Endothelial cell of umbilical vein (primary cell): Measurements from ENCODE around the gene RALGPS1. TPM values are rescaled to one million over a fixed set of nuclear protein-coding genes. Genes with fewer than 3 reads are reported as not detected.

Experiments used
- BruUV-seq: library from RNA; stranded (reverse); fragments of 400-500 nt; replicated peaks from 2 replicates; lab custom pipeline; 2021; lab: Mats Ljungman, UMichigan
- CTCF ChIA-PET: fragments of 300-600, 350-600 bp; sonication (Branson Sonifier 250); formaldehyde crosslinking; loops from one replicate; lab custom pipeline; 2021; ENCODE audit warnings: antibody characterized with exemption, inconsistent platforms; lab: Charles Lee
- POLR2A ChIA-PET: fragments of 300-600, 350-600 bp; sonication (Branson Sonifier 250); formaldehyde crosslinking; loops from one replicate; lab custom pipeline; 2021; ENCODE audit warnings: antibody characterized with exemption, inconsistent platforms; lab: Charles Lee
- DNase-seq: peaks from one replicate; pipeline ENCODE4 v3.0.0-alpha.2; 2011; ENCODE audit warnings: low read depth, low spot score
- FAIRE-seq: peaks from 2 replicates; lab custom pipeline; 2011; peaks lifted over from hg19 to GRCh38; lab: Jason Lieb, UNC
- H2AFZ ChIP-seq: 2 replicates; pipeline ENCODE4 v1.6.0; 2012; ENCODE audit warnings: low read depth, low read length, control low read depth, inconsistent platforms
- H3K27ac ChIP-seq: 2 replicates; pipeline ENCODE4 v1.5.1; 2011; ENCODE audit warnings: low read depth, mild to moderate bottlenecking, control low read depth, low read length, moderate library complexity; ENCODE audit not compliant: insufficient read depth
- H3K27me3 ChIP-seq, 2 experiments: 2 replicates each; pipeline versions ENCODE4 v1.6.0 to v1.6.1; 2011; ENCODE audit warnings: low read length in 2 of 2, mixed read lengths in 1 of 2; ENCODE audit not compliant: control insufficient read depth in 2 of 2, insufficient read depth in 2 of 2
- H3K36me3 ChIP-seq, 2 experiments: 2 replicates in 1 of 2; 3 replicates in 1 of 2; pipeline ENCODE4 v1.5.1; 2011; ENCODE audit warnings: low read length in 2 of 2, mild to moderate bottlenecking in 1 of 2, moderate library complexity in 1 of 2; ENCODE audit not compliant: control insufficient read depth in 2 of 2, insufficient read depth in 2 of 2; ENCODE audit errors: extremely low read depth in 1 of 2
- H3K4me1 ChIP-seq: 3 replicates; pipeline ENCODE4 v1.5.1; 2011; ENCODE audit warnings: mild to moderate bottlenecking, low read length; ENCODE audit not compliant: control insufficient read depth, insufficient read depth; ENCODE audit errors: extremely low read depth
- H3K4me2 ChIP-seq: 2 replicates; pipeline ENCODE4 v1.6.1; 2011; ENCODE audit warnings: low read length, control low read depth, mixed read lengths; ENCODE audit not compliant: insufficient read depth
- H3K4me3 ChIP-seq, 3 experiments: fragments of 200-600 bp in 1 of 3; sonication (generic), shearing (Covaris generic) in 1 of 3; replicated peaks in 1 of 3; 2 replicates each; pipeline ENCODE4 v1.5.1; 2011 to 2016; ENCODE audit warnings: control low read depth in 3 of 3, low read length in 3 of 3, mild to moderate bottlenecking in 2 of 3, inconsistent platforms in 1 of 3, low read depth in 1 of 3, moderate library complexity in 1 of 3; ENCODE audit not compliant: insufficient read depth in 1 of 3
- H3K79me2 ChIP-seq: 2 replicates; pipeline ENCODE4 v1.6.0; 2012; ENCODE audit warnings: low read length, inconsistent platforms; ENCODE audit not compliant: control insufficient read depth, insufficient read depth
- H3K9ac ChIP-seq: replicated peaks from 2 replicates; pipeline ENCODE3; 2011; ENCODE audit warnings: low read length, control low read depth; ENCODE audit not compliant: insufficient read depth; ENCODE audit errors: extremely low read depth
- H3K9me1 ChIP-seq: replicated peaks from 3 replicates; pipeline ENCODE4 v1.6.0; 2011; ENCODE audit warnings: mild to moderate bottlenecking, low read length; ENCODE audit not compliant: control insufficient read depth, insufficient read depth; ENCODE audit errors: extremely low read depth
- H3K9me3 ChIP-seq: replicated peaks from 2 replicates; pipeline ENCODE4 v1.5.1; 2012; ENCODE audit warnings: low read length, inconsistent platforms; ENCODE audit not compliant: control insufficient read depth, insufficient read depth
- H4K20me1 ChIP-seq: replicated peaks from 2 replicates; pipeline ENCODE3; 2011; ENCODE audit warnings: mild to moderate bottlenecking, low read length; ENCODE audit not compliant: control insufficient read depth, insufficient read depth; ENCODE audit errors: extremely low read depth
- CTCF ChIP-seq, 2 donors: IDR thresholded peaks; 1 replicate in 1 of 2; 2 replicates in 1 of 2; pipeline ENCODE4 v1.5.1; 2011; ENCODE audit warnings: low read length in 2 of 2, mild to moderate bottlenecking in 2 of 2, moderate library complexity in 2 of 2, control low read depth in 1 of 2, inconsistent platforms in 1 of 2, low read depth in 1 of 2; ENCODE audit not compliant: insufficient read depth in 1 of 2; ENCODE audit errors: extremely low read depth in 1 of 2
- EZH2 ChIP-seq: IDR thresholded peaks from 2 replicates; pipeline ENCODE4 v1.6.1; 2012; ENCODE audit warnings: borderline replicate concordance, low read depth, mild to moderate bottlenecking, moderate library complexity, low read length, inconsistent platforms; ENCODE audit not compliant: severe bottlenecking
- FOS ChIP-seq: IDR thresholded peaks from 2 replicates; pipeline ENCODE4 v1.6.1; 2011; ENCODE audit warnings: mild to moderate bottlenecking, low read length, moderate library complexity, borderline replicate concordance; ENCODE audit not compliant: insufficient read depth
- GATA2 ChIP-seq: IDR thresholded peaks from 2 replicates; pipeline ENCODE4 v1.7.0; 2011; ENCODE audit warnings: low read depth, mild to moderate bottlenecking, moderate library complexity, mixed read lengths, low read length; ENCODE audit not compliant: insufficient read length, insufficient read depth
- JUN ChIP-seq: IDR thresholded peaks from 2 replicates; pipeline ENCODE4 v1.6.1; 2011; ENCODE audit warnings: borderline replicate concordance, low read depth; ENCODE audit not compliant: insufficient read length, insufficient read depth
- MAX ChIP-seq: IDR thresholded peaks from 2 replicates; pipeline ENCODE4 v1.6.1; 2011; ENCODE audit not compliant: insufficient read depth, insufficient read length
- MYC ChIP-seq: IDR thresholded peaks from one replicate; pipeline ENCODE4 v1.6.1; 2011; ENCODE audit warnings: mild to moderate bottlenecking, low read depth, low read length
- POLR2A ChIP-seq: IDR thresholded peaks from 2 replicates; pipeline ENCODE4 v1.6.1; 2012; ENCODE audit warnings: low read depth, mild to moderate bottlenecking, control low read depth, low read length
- POLR2AphosphoS5 ChIP-seq: IDR thresholded peaks from 2 replicates; pipeline ENCODE4 v1.6.1; 2012; ENCODE audit warnings: low read depth, mild to moderate bottlenecking, control low read depth, low read length, moderate library complexity; ENCODE audit not compliant: insufficient read depth
- dilution Hi-C: fragments of 300-500 bp; cut with MboI; formaldehyde crosslinking; loops from one replicate; pipeline ENCODE4 v1.15.0; 2019; ENCODE audit warnings: low sequenced_read_pairs; ENCODE audit not compliant: extremely low pct_ligation_motif_present
- intact Hi-C: fragments of 100-400 bp; cut with micrococcal nuclease; formaldehyde crosslinking; loops from one replicate; pipeline ENCODE4 v1.10.0; 2022
- polyA plus RNA-seq, 4 experiments: library from polyadenylated mRNA; depleted of rRNA in 3 of 4; stranded (reverse) in 3 of 4; unstranded in 1 of 4; fragments of >200 nt; gene quantifications; 2 replicates each; pipeline versions ENCODE4 v1.2.1 to v1.2.3, GENCODE V29; 2011 to 2012; ENCODE audit warnings: missing spikeins in 1 of 4
- total RNA-seq: library from RNA; stranded (reverse); gene quantifications from 2 replicates; pipeline ENCODE4 v1.2.3, GENCODE V29; 2021

The RALGPS1 gene
- total and polyA plus RNA-seq, 2 donors (not counting 3 experiments of a cell fraction or from before 2014, with no cell fraction given) = 3.8 to 5.5 TPM

- Histone ChIP-seq H3K4me2 (no peak overlapping the region), H3K4me1 (no peaks in the 10 kb centered on the region), H4K20me1 (no peaks in the 10 kb centered on the region), H3K27ac (no peak overlapping the region), H3K9ac (no peak overlapping the region), H3K79me2 (no peaks in the 10 kb centered on the region), H3K27me3 (no peaks in the 10 kb centered on the region), H3K4me3 (no peak overlapping the region), H3K9me3 (no peaks in the 10 kb centered on the region), H2AFZ (no peak overlapping the region), H3K9me1 (no peaks in the 10 kb centered on the region), H3K36me3 (no peaks in the 10 kb centered on the region)
- intact Hi-C loops = no loop called here
- FAIRE-seq (no peak), DNase-seq (peak; percentile 53)
- TF ChIP-seq JUN = no peak
- TF ChIP-seq MYC = no peak
- no peak for TF ChIP-seq FOS
- TF ChIP-seq POLR2AphosphoS5 = no peak
- TF ChIP-seq GATA2 = no peak
- no peak for TF ChIP-seq EZH2
- no peak for TF ChIP-seq POLR2A
- no peak for TF ChIP-seq MAX
- no peak for TF ChIP-seq CTCF (IDR thresholded peaks at IDR 0.05; ENCODE audit: extremely low read depth in 1 of 2, insufficient read depth in 1 of 2, low read depth in 1 of 2, low read length in 2 of 2)
- dilution Hi-C loops = no loop called here
- POLR2A ChIA-PET = no interaction called here
- no TSS peak for BruUV-seq
- CTCF ChIA-PET = interaction anchor here (0.7 to 0.9 kb wide), 3 partner anchors 9 to 213 kb away, joined by 3 read pairs; no protein-coding TSS in a partner anchor
These were observed 264.4 kb downstream of the RALGPS1 start for GRCh38 chr9:127178686-127179632.
